Stomach (tissue), 9 donors: ENCODE data around the gene CDH23. TPM values are rescaled to one million over a fixed set of nuclear protein-coding genes. Genes with fewer than 3 reads are reported as not detected.

Experiments
- DNase-seq, 2 donors: peaks; one replicate each; pipeline versions ENCODE4 v3.0.0 to v3.0.0-alpha.2; 2013 to 2019
- H3K27ac ChIP-seq, 5 donors: fragments of 200-600 bp in 4 of 5; sonication (generic) in 4 of 5; one replicate each; pipeline ENCODE4 v1.5.1; 2013 to 2019; ENCODE audit warnings: mild to moderate bottlenecking in 1 of 5, moderate library complexity in 1 of 5
- H3K27me3 ChIP-seq, 3 donors: fragments of 200-600 bp; sonication (generic); one replicate each; pipeline ENCODE4 v1.5.1; 2017 to 2019; ENCODE audit warnings: mixed run types in 1 of 3
- H3K36me3 ChIP-seq, 4 donors: fragments of 200-600 bp; sonication (generic); 1 replicate in 3 of 4; 2 replicates in 1 of 4; pipeline ENCODE4 v1.5.1; 2016 to 2019
- H3K4me1 ChIP-seq, 4 donors: fragments of 200-600 bp; sonication (generic); one replicate each; pipeline ENCODE4 v1.5.1; 2016 to 2019
- H3K4me3 ChIP-seq, 4 donors: fragments of 200-600 bp; sonication (generic) in 3 of 4; one replicate each; pipeline ENCODE4 v1.5.1; 2016 to 2019; ENCODE audit warnings: mild to moderate bottlenecking in 1 of 4
- H3K9me3 ChIP-seq, 4 donors: fragments of 200-600 bp; sonication (generic); one replicate each; pipeline ENCODE4 v1.5.1; 2016 to 2019
- CTCF ChIP-seq, 7 experiments: fragments of 450-650 bp in 4 of 7; fragments of 200-600 bp in 3 of 7; sonication (generic) in 3 of 7; IDR thresholded peaks; one replicate each; pipeline ENCODE4 v1.5.1; 2016 to 2019; ENCODE audit warnings: antibody characterized with exemption in 7 of 7, control low read depth in 2 of 7, mild to moderate bottlenecking in 1 of 7
- EP300 ChIP-seq: sonication (generic); formaldehyde crosslinking; IDR thresholded peaks from one replicate; pipeline ENCODE4 v1.6.1; 2017; ENCODE audit warnings: antibody characterized with exemption
- POLR2A ChIP-seq, 4 donors: fragments of 450-650 bp; IDR thresholded peaks; one replicate each; pipeline ENCODE4 v1.6.1; 2016; ENCODE audit warnings: antibody characterized with exemption in 4 of 4, control low read depth in 2 of 4, mild to moderate bottlenecking in 1 of 4, moderate library complexity in 1 of 4
- POLR2AphosphoS5 ChIP-seq, 3 donors: sonication (generic); formaldehyde crosslinking; IDR thresholded peaks; one replicate each; pipeline ENCODE4 v1.6.1; 2016; ENCODE audit warnings: antibody characterized with exemption in 3 of 3
- WGBS, 5 donors: extraction: QIAGEN DNeasy Blood & Tissue Kit in 3 of 5; methylation state at CpG; one replicate each; pipeline versions ENCODE4 v1.1.5 to v1.1.7; 2013 to 2018; 5-methylcytosine and 5-hydroxymethylcytosine counted together
- intact Hi-C: fragments of 100-400 bp; cut with DNase I; formaldehyde crosslinking; loops from one replicate; pipeline ENCODE4 v1.15.1; 2023; ENCODE audit warnings: low total_unique reads
- polyA plus RNA-seq, 3 donors: library from polyadenylated mRNA; stranded (reverse); fragments of 200-250 nt; gene quantifications; one replicate each; pipeline ENCODE4 v1.2.3, GENCODE V29; 2013
- total RNA-seq, 5 donors: library from RNA; depleted of rRNA; stranded (reverse); fragments of >200 nt; gene quantifications; one replicate each; pipeline versions ENCODE4 v1.1.0 to v1.2.3, GENCODE V29; 2014 to 2016
- donor health status: healthy with polysubstance abuse.
- donor health status: Bipolar disorder and iron deficiency.
- donor health status: healthy.

Gene CDH23
- total and polyA plus RNA-seq, 8 donors: 0.31 to 8.2 (median 2.2) TPM

DNA sequence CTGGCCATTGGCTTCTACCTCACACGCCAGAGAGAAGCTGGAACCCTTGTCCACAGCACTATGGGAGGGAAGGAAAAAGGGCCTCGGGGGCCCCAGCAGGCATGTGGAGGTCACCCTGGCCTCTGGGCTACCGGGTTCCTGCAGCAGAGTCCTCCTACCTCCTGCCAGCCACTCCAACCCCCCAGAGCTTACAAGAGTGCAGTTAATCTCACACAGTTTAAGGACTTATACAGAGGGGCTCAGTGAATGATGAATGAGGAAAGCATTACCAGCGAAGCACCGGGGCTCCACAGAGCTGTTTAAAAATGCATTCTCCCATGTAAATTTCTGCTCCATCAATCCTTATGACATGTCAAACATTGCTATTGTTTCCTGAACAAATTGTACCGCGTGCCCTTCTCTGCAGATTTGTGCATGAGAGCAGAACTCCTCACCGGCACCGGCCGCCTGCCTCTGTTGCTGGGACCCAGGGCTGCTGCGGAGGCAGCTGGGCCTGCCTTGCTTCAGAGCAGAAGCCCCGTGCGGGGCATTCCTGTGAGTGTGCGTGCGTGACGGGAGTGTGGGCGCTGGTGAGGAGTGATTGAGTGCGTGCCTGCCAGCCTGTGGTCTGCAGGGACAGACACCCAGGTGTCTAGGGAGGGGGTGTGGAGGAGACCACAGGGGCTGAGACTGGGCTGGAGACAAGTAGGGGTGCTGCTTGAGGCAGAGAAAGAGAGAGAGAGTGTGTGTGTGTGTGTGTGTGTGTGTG is 270.1 kb downstream of the CDH23 start:
- WGBS, 5 donors: 33 to 54% (median 42%) methylated on average over 17 to 18 of the region's 18 CpGs
- intact Hi-C loops: no loop called here

GRCh38 chr10:71667387-71667752 is 270.6 kb downstream of the CDH23 start:
- peaks cover 0 to 11% (median 5%) of the 10 kb centered on the region in 3 donors for H3K27me3 ChIP-seq
- peaks cover 0 to 8% (median 3%) of the 10 kb centered on the region in 4 donors for H3K4me1 ChIP-seq
- no peak overlapping the region for H3K4me3 ChIP-seq
- no peaks in the 10 kb centered on the region for H3K9me3 ChIP-seq
- 34 to 49% (median 44%) methylated on average over 5 of the region's 5 CpGs for WGBS, 5 donors
- no peak for DNase-seq
- no peaks in the 10 kb centered on the region for H3K36me3 ChIP-seq
- TF ChIP-seq POLR2A (IDR thresholded peaks at IDR 0.05) (no peak), CTCF (IDR thresholded peaks at IDR 0.05) (no peak), EP300 (no peak), POLR2AphosphoS5 (IDR thresholded peaks at IDR 0.05) (no peak)
- H3K27ac ChIP-seq: no peak overlapping the region
- intact Hi-C loops: no loop called here

More for the DNA sequence above, 270.1 kb downstream of the CDH23 start:
- peak in 1 of 2 donors; percentile 56 for DNase-seq
- H3K27ac ChIP-seq: no peak overlapping the region
- peaks cover 0 to 14% (median 5%) of the 10 kb centered on the region in 3 donors for H3K27me3 ChIP-seq
- H3K9me3 ChIP-seq: no peaks in the 10 kb centered on the region
- TF ChIP-seq POLR2AphosphoS5 (IDR thresholded peaks at IDR 0.05) (no peak), CTCF (IDR thresholded peaks at IDR 0.05) (no peak), POLR2A (IDR thresholded peaks at IDR 0.05) (no peak), EP300 (no peak)
- no peak overlapping the region for H3K4me3 ChIP-seq
- H3K36me3 ChIP-seq: no peaks in the 10 kb centered on the region
- peaks cover 0 to 8% (median 3%) of the 10 kb centered on the region in 4 donors for H3K4me1 ChIP-seq

DNA sequence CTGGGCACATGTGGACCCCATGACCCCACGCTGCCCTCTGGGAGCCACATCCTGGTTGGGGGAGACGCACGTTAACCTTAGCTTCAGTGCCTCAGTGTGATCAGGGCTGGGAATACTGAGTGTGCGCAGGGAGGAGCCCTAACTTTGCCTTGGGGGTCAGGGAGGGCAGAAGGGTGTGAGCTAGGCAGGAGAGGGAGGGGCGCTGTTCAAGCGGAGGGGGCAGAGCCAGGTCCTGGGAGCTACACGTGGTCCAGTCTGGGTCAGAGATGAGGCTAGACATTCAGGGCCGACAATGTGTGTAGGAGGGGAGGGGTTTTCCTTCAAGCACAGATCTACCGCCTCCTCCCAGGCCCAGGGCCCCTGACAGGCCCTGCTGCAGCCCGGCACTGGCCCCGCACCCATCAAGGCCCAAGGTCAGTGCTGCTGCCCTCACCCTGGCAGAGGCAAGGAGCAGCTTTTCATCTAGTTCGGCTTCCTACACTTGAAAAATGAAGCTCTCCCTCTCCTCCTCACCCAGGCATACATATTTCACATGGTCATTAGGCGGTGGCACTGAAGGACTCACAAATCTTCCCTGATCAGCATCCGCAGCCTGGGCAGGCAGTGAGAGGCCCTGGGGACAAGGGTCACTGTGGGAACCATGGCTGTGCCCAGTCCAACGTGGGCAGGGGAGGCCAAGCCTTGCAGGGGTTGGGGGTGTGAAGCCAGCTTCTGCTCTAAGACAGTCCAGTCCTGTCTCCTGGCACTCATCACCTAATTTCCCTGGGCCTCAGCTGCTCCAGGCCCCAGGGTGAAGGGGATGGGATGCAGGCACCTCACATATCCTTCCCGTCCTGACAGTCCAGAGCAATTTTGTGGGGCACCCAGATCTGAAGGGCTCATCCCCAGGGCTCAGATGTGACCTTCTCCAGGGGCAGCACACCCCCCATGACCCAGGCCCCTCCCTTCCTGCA is 275.6 kb downstream of the CDH23 start:
- TF ChIP-seq CTCF (IDR thresholded peaks at IDR 0.05): no peak
- TF ChIP-seq EP300: no peak
- TF ChIP-seq POLR2AphosphoS5 (IDR thresholded peaks at IDR 0.05): no peak
- no peak for TF ChIP-seq POLR2A (IDR thresholded peaks at IDR 0.05)
- no peaks in the 10 kb centered on the region for H3K4me1 ChIP-seq
- no peak overlapping the region for H3K4me3 ChIP-seq
- H3K27me3 ChIP-seq: no peaks in the 10 kb centered on the region
- no peaks in the 10 kb centered on the region for H3K36me3 ChIP-seq
- intact Hi-C loops: no loop called here
- no peak for DNase-seq
- no peaks in the 10 kb centered on the region for H3K9me3 ChIP-seq
- 70 to 79% (median 70%) methylated on average over 13 to 16 of the region's 16 CpGs for whole genome bisulfite sequencing, 5 donors
- no peak overlapping the region for H3K27ac ChIP-seq

DNA sequence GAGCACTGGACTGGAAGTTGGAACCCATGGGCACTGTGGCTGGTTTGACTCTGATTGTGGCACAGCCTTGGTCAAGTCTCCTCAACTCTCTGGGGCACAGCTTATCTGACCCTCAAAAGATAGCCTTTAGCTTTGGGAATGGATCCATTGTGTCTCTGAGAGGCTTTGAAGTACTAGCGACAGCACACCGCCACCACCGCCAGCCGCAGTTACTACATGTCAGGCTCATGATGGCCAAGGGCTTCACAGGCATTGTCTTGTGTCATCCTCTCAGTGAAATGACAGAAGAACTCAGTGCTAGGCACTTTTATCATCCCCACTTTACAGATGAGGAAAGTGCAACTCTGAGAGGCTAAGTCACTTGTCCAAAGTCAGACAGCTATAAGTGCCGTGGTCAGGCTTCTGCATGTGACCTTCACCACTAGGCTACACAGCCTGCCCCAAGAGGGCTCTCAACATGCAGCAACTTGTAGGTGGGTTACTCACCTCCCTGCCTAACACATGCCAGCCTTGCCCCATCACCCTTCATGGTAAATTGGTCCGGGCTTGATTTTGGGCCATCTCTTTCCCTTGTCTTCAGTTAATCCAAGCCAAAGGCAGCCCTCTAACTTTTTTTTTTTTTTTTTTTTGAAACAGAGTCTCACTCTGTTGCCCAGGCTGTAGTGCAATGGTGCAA is 278.7 kb downstream of the CDH23 start:
- intact Hi-C loops: no loop called here
- TF ChIP-seq CTCF (IDR thresholded peaks at IDR 0.05): no peak
- no peak for TF ChIP-seq POLR2A (IDR thresholded peaks at IDR 0.05)
- no peak for TF ChIP-seq POLR2AphosphoS5 (IDR thresholded peaks at IDR 0.05)
- no peak for TF ChIP-seq EP300
- Histone ChIP-seq H3K4me1 (no peaks in the 10 kb centered on the region), H3K27ac (no peak overlapping the region), H3K9me3 (no peaks in the 10 kb centered on the region), H3K27me3 (no peaks in the 10 kb centered on the region), H3K4me3 (no peak overlapping the region), H3K36me3 (no peaks in the 10 kb centered on the region)
- DNase-seq: no peak
- WGBS, 5 donors: 93 to 95% (median 94%) methylated on average over 6 of the region's 6 CpGs
